ENCODE measurements around the gene LCMT2.

Gene LCMT2

DNA sequence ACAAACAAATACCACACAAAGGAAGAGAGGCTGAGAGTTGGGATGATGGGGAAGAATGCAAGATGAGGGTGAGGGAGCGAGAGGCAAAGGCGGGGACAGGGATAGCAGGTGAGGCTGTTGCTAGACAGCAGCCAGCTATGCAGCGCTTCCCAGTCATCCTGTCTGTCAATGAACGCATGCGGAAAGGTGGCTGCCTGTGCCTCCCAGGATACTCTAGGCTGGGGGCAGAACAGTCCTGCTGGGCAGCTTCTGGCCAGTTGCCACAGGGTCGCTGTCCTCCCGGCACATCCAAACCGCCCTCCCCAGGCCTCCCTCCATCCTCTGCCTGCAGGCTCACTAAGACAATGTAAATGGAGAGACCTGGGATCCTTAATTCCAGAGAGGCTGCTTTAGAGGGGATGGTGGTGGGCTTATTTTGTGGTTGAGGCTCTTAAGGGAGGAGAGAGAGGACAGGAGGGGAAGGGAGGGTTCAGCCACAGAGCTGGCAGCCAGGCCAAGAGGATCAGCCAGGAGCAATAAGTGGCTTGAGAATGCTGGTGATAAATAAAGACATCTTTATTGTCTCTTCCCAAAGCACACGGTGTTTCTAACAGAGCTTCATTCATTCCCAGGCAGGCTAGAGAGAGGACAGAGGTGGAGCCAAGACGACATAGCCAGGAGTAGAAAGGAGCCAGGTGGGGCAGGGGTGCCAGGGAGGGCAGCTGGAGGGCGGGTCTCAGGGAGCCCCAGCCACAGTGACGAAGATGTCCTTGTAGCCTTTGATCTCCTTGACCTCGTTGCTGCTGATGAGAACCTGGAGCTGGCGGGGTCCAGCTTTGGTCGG lies 54.4 kb downstream of the LCMT2 start:
- no peak for DNase-seq (ENCODE audit: low spot score)

DNA sequence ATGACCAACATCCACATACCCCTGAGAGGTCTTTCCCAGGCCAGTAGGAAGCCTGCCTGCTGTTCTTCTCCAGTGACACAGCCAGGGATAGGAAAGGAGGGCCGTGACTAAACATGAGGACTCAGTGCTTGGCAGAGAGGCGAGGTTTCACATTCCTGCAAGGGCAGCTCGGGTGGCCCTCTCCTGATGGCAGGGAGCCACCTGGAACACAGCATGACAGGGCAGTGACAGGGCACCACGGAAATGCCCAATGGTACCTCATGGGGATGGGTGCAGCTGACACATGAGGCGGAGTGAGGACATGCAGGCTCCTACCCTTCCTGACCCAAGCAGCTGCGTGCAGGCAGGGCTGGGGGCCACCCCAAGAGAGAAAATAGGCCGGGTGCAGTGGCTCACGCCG lies 56.2 kb downstream of the LCMT2 start:
- no peak for DNase-seq (ENCODE audit: low spot score)
